GM18951 (cell line): ENCODE measurements around the gene FOXN1.

Source experiments
- POLR2A ChIP-seq: IDR thresholded peaks from 4 replicates; pipeline ENCODE4 v1.6.1; 2011; ENCODE audit warnings: mild to moderate bottlenecking; ENCODE audit not compliant: insufficient read length, insufficient read depth; ENCODE audit errors: extremely low read depth
- in situ Hi-C: fragments of 300-500 bp; cut with MboI; formaldehyde crosslinking; loops from one replicate; pipeline ENCODE4 v1.12.0; 2022; ENCODE audit warnings: low sequenced_read_pairs, mixed read lengths, inconsistent platforms; ENCODE audit not compliant: unreplicated experiment

FOXN1 gene

GRCh38 chr17:28499364-28499664, 6.8 kb upstream of the FOXN1 start:
- no peak for TF ChIP-seq POLR2A
- in situ Hi-C loops: no loop called here

- no peak for TF ChIP-seq POLR2A
- in situ Hi-C loops: loop anchor here (5.0 kb wide), 1 partner anchor 37 kb away; no protein-coding TSS in a partner anchor
Measured at GRCh38 chr17:28499684-28500357, 6.3 kb upstream of the FOXN1 start.

- peak; percentile 44 for TF ChIP-seq POLR2A
- in situ Hi-C loops: loop anchor here (5.0 kb wide), 1 partner anchor 36 kb away; no protein-coding TSS in a partner anchor
Measured at GRCh38 chr17:28500712-28501379, 5.3 kb upstream of the FOXN1 start.

- in situ Hi-C loops: loop anchor here (5.0 kb wide), 1 partner anchor 36 kb away; no protein-coding TSS in a partner anchor
- TF ChIP-seq POLR2A: no peak
Measured at GRCh38 chr17:28501421-28502284, 4.5 kb upstream of the FOXN1 start.

- in situ Hi-C loops: loop anchor here (5.0 kb wide), 1 partner anchor 34 kb away; no protein-coding TSS in a partner anchor
- no peak for TF ChIP-seq POLR2A
Measured at GRCh38 chr17:28503420-28503819, 2.7 kb upstream of the FOXN1 start.

- in situ Hi-C loops: no loop called here
- no peak for TF ChIP-seq POLR2A
Measured at GRCh38 chr17:28506763-28507487, 777 bp downstream of the FOXN1 start.

- no peak for TF ChIP-seq POLR2A
- in situ Hi-C loops: no loop called here
Measured at GRCh38 chr17:28507567-28508203, 1.5 kb downstream of the FOXN1 start.

- in situ Hi-C loops: no loop called here
- TF ChIP-seq POLR2A: no peak
Measured at GRCh38 chr17:28508211-28508724, 2.1 kb downstream of the FOXN1 start.

- in situ Hi-C loops: no loop called here
- no peak for TF ChIP-seq POLR2A
Measured at GRCh38 chr17:28509789-28510188, 3.6 kb downstream of the FOXN1 start.

GRCh38 chr17:28511858-28512461, 5.8 kb downstream of the FOXN1 start:
- in situ Hi-C loops: no loop called here
- no peak for TF ChIP-seq POLR2A

GRCh38 chr17:28513476-28513875, 7.3 kb downstream of the FOXN1 start:
- no peak for TF ChIP-seq POLR2A

GRCh38 chr17:28514561-28515002, 8.4 kb downstream of the FOXN1 start:
- in situ Hi-C loops: no loop called here

More at GRCh38 chr17:28513476-28513875, 7.3 kb downstream of the FOXN1 start:
- in situ Hi-C loops: no loop called here

More at GRCh38 chr17:28514561-28515002, 8.4 kb downstream of the FOXN1 start:
- TF ChIP-seq POLR2A: no peak
